Middle frontal gyrus (tissue), 1 donor: Measurements from ENCODE around the gene ACTRT3.

ENCODE experiments used
- DNase-seq: peaks from one replicate; pipeline ENCODE4 v3.0.0-alpha.2; 2015; ENCODE audit warnings: low spot score; ENCODE audit errors: extremely low spot score

The ACTRT3 gene

GRCh38 chr3:169769287-169770181 lies at the start of gene ACTRT3:
ACTRT3 (minus strand) TSS chr3:169769561; CDS start chr3:169769520, 41 bp downstream.
- DNase-seq = peak; percentile 26

- DNase-seq = no peak
Observed at GRCh38 chr3:169818316-169818715, 49.0 kb upstream of the ACTRT3 start.

- no peak for DNase-seq
Observed at GRCh38 chr3:169815590-169816150, 46.3 kb upstream of the ACTRT3 start.

GRCh38 chr3:169813757-169814517 lies 44.6 kb upstream of the ACTRT3 start:
- no peak for DNase-seq

GRCh38 chr3:169813278-169813677 lies 43.9 kb upstream of the ACTRT3 start:
- DNase-seq = no peak

- DNase-seq = peak; percentile 51
Observed at GRCh38 chr3:169812332-169813235, 43.2 kb upstream of the ACTRT3 start, which contains the start of the genes LRRC34 and LRRIQ4. LRRC34 (minus strand) TSS chr3:169812904; CDS start chr3:169812548, 356 bp downstream. LRRIQ4 (plus strand) TSS chr3:169812870; CDS start chr3:169821922, 9,052 bp downstream.

- peak; percentile 44 for DNase-seq
Observed at GRCh38 chr3:169811631-169812331, 42.4 kb upstream of the ACTRT3 start.

- DNase-seq = no peak
Observed at GRCh38 chr3:169809230-169809795, 40.0 kb upstream of the ACTRT3 start.

GRCh38 chr3:169804681-169805080 lies 35.3 kb upstream of the ACTRT3 start:
- DNase-seq = no peak

- no peak for DNase-seq
Observed at GRCh38 chr3:169792359-169792758, 23.0 kb upstream of the ACTRT3 start.

- no peak for DNase-seq
Observed at GRCh38 chr3:169790687-169791429, 21.5 kb upstream of the ACTRT3 start.

GRCh38 chr3:169790219-169790618 lies 20.9 kb upstream of the ACTRT3 start:
- DNase-seq = no peak

GRCh38 chr3:169787791-169788190 lies 18.4 kb upstream of the ACTRT3 start:
- DNase-seq = no peak

- no peak for DNase-seq
Observed at GRCh38 chr3:169787120-169787519, 17.8 kb upstream of the ACTRT3 start.

- no peak for DNase-seq
Observed at GRCh38 chr3:169781209-169781855, 12.0 kb upstream of the ACTRT3 start.

- DNase-seq = no peak
Observed at GRCh38 chr3:169780742-169781141, 11.4 kb upstream of the ACTRT3 start.

- DNase-seq = no peak
Observed at GRCh38 chr3:169777822-169778221, 8.5 kb upstream of the ACTRT3 start.

- no peak for DNase-seq
Observed at GRCh38 chr3:169774186-169774585, 4.8 kb upstream of the ACTRT3 start.
